Neuron (in vitro differentiated cells): ENCODE data around the gene OR1F1.
"Not testable (repeated sequence)": the region's sequence is repeated elsewhere in the genome, so short reads cannot be mapped to it uniquely, and the experiment has no call there.

Experiments
- H2AFZ ChIP-seq: one replicate; pipeline ENCODE4 v1.6.1; 2013; ENCODE audit warnings: low read depth, mild to moderate bottlenecking, inconsistent platforms, low read length, moderate library complexity
- H3K27me3 ChIP-seq: one replicate; pipeline ENCODE4 v1.6.1; 2013; ENCODE audit warnings: low read length; ENCODE audit not compliant: insufficient read depth
- H3K36me3 ChIP-seq: one replicate; pipeline ENCODE4 v1.6.1; 2013; ENCODE audit warnings: low read length; ENCODE audit not compliant: insufficient read depth
- H3K4me1 ChIP-seq: one replicate; pipeline ENCODE4 v1.6.1; 2013; ENCODE audit warnings: low read length; ENCODE audit not compliant: insufficient read depth
- H3K4me3 ChIP-seq: 2 replicates; pipeline ENCODE4 v1.5.1; 2013; ENCODE audit warnings: mild to moderate bottlenecking, low read length, moderate library complexity
- H3K9me3 ChIP-seq: one replicate; pipeline ENCODE4 v1.6.1; 2013; ENCODE audit warnings: low read length

Gene OR1F1

DNA sequence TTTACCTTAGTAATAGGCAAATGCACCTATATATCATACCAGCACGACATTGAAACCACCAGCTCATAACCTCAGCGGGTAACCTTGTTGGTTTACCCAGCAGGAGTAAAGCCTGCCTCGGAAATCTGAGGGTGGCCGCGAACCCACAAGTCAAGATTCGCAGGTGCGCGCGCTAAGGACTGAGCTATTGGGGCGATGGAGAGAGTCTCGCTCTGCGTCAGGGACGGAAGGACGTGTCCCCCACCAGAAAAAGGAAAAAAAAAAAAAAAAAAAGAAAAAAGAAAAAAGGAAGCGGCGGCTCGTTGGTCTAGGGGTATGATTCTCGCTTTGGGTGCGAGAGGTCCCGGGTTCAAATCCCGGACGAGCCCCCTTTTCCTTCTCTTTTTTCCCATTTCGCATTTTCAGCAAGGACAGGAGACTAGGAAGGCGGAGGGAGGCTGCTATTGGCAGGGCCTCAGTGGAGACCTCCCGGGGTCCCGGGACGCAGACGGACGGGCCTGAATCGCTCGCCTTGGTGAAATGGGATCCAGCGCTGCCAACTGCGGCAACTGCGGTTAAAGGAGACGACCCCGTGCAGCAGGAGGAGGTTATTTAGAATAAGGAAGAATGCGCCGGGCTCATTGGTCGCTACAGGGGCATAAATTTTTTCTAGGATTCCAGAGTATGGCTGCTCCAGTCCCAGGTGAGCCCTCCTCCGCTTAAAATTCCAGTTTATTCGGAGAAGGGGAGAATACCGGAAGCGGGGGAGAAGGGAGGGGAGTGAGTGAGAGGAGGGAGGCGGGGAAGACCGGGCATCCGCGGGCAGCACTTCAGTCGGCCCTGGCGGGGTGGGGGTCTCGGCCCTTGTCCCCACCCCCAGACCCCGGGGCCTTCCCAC, at the start of gene OR1F1:
Gene OR1F1 (plus strand): TSS at position 407 of the 877 bp plus-strand sequence.
- peaks cover 34% of the 10 kb centered on the region for H3K27me3 ChIP-seq

DNA sequence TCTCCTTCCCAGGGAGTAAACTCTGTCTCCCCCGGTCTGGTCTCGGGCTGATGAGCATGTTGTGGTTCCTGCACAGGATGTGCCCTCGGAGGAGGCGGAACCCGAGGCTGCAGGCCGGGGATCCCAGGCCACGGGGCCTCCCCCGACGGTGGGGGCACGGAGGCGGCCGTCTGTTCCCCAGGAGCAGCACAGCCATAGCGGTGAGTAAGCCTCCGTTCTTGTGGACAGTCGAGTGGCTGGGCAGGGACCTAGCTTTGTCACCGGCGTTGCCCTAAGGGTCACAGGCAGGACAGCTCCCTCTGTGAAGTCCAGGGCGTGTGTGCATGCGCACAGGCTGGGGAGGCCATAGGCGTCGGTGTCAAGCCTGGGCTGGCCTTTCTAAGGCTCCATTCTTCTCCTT, 49.7 kb upstream of the OR1F1 start:
- H3K36me3 ChIP-seq, result peaks cover 23% of the 10 kb centered on the region

More for the DNA sequence above, at the start of gene OR1F1:
- H3K4me3 ChIP-seq, result peak within 1 kb of the TSS; percentile 48
- H3K36me3 ChIP-seq, result no peaks in the 10 kb centered on the region
- peak within 1 kb of the TSS; percentile 99 for H2AFZ ChIP-seq
- H3K4me1 ChIP-seq, result peaks cover 4% of the 10 kb centered on the region
- H3K9me3 ChIP-seq, result no peaks in the 10 kb centered on the region

DNA sequence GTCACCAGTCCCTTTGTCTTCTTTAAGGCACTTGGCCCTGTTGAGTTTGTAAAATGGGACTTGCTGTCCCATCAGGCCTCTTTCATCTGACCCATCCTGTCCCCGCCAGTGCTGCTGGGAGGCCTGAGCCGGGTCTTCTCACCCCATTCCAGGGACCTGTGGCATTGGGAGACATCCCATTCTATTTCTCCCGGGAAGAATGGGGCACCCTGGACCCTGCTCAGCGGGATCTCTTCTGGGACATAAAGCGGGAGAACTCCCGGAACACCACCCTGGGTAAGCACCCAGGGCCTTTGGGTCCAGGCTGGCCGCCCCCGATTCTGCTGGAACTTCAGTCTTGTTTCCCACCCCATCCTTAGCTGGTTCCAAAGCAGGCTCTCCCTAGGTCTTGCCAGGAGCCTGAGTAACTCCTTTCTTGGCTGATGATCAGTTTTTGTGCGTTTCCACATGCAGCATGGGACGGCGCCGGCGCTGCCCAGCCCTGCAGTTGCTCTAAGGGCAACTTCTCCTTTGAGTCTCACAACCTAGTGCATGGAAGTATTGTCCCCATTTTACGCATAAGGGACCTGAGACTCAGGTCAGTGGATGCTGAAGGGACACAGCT, 49.1 kb upstream of the OR1F1 start:
- H3K36me3 ChIP-seq, result peaks cover 23% of the 10 kb centered on the region
- peaks cover 31% of the 10 kb centered on the region for H3K4me1 ChIP-seq
- no peaks in the 10 kb centered on the region for H3K27me3 ChIP-seq
- no peak overlapping the region for H2AFZ ChIP-seq
- H3K4me3 ChIP-seq, result no peak overlapping the region
- no peaks in the 10 kb centered on the region for H3K9me3 ChIP-seq

More for the DNA sequence above, 49.7 kb upstream of the OR1F1 start:
- Histone ChIP-seq H2AFZ (no peak overlapping the region), H3K4me1 (peaks cover 34% of the 10 kb centered on the region), H3K4me3 (no peak overlapping the region), H3K9me3 (no peaks in the 10 kb centered on the region), H3K27me3 (no peaks in the 10 kb centered on the region)

DNA sequence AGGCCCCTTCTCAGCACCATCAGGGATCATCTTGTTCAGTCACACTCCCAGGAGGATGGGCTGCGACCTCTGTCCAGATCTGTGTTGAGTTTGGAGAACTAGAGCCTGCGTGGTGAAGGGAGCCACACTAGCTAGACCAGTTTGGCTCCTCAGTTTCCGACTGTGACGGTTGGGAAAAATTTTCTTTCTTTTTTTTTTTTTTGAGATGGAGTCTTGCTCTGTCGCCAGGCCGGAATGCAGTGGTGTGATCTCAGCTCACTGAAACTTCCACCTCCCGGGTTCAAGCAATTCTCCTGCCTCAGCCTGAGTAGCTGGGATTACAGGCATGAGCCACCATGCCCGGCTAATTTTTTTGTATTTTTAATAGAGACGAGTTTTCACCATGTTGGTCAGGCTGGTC, 48.4 kb upstream of the OR1F1 start:
- not testable (repeated sequence) for H3K4me3 ChIP-seq, H3K9me3 ChIP-seq

GRCh38 chr16:3140603-3141427, 47.2 kb upstream of the OR1F1 start:
- H3K27me3 ChIP-seq, result no peaks in the 10 kb centered on the region
- peaks cover 23% of the 10 kb centered on the region for H3K36me3 ChIP-seq
- peaks cover 26% of the 10 kb centered on the region for H3K4me1 ChIP-seq
- H3K9me3 ChIP-seq, result no peaks in the 10 kb centered on the region
- H2AFZ ChIP-seq, result no peak overlapping the region
- no peak overlapping the region for H3K4me3 ChIP-seq

More for the DNA sequence above, 48.4 kb upstream of the OR1F1 start:
- peaks cover 31% of the 10 kb centered on the region for H3K4me1 ChIP-seq
- not testable (repeated sequence) for H3K27me3 ChIP-seq, H2AFZ ChIP-seq
- peaks cover 23% of the 10 kb centered on the region for H3K36me3 ChIP-seq

DNA sequence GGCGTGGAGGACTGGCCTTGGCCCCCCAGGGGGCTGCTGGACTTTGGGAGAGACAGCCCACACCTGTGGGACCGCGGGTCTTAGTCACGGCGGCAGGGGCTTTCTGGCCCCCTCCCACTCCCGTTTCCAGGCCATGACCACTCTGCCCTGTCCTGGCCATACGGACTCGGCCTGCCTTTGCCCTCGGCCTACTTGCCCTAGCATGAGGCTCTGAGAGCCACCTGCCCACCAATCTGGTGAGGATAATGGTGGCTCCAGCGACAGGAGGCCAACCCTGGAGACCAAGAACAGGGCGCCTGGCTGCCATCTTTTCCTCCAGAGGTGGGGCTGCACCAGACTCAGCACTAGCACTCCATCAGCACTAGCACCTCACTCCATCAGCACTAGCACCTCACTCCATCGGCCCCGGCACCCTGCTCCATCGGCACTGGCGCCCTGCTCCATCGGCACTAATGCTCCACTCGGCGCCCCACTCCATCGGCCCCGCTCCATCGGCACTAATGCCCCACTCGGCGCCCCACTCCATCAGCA, 46.2 kb upstream of the OR1F1 start:
- peaks cover 23% of the 10 kb centered on the region for H3K36me3 ChIP-seq
- H3K27me3 ChIP-seq, result no peaks in the 10 kb centered on the region
- H2AFZ ChIP-seq, result no peak overlapping the region
- H3K9me3 ChIP-seq, result no peaks in the 10 kb centered on the region
- peaks cover 21% of the 10 kb centered on the region for H3K4me1 ChIP-seq
- H3K4me3 ChIP-seq, result no peak overlapping the region

GRCh38 chr16:3142327-3142726, 45.7 kb upstream of the OR1F1 start:
- H3K4me3 ChIP-seq, result no peak overlapping the region
- no peak overlapping the region for H2AFZ ChIP-seq
- H3K4me1 ChIP-seq, result peaks cover 16% of the 10 kb centered on the region
- H3K27me3 ChIP-seq, result no peaks in the 10 kb centered on the region
- no peaks in the 10 kb centered on the region for H3K9me3 ChIP-seq
- H3K36me3 ChIP-seq, result peaks cover 23% of the 10 kb centered on the region

DNA sequence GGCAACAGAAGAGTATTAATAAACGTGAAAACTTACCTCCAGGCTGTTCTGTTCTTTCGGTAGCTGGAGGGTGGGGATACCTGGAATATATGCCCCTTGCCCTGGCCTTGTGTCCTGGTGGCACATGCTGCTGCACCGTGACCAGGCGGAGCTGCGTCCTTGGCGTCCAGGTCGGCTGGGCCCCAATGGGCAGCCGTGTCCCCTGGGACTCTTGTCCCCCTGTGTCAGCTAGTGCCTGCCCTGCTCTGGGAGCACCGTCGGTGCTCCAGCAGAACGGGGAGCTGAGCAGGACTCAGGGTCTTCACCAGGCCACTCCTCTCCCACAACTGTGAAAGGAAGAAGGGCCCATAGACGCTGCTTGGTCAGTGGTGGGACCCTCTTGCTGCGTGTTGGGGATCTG, 45.2 kb upstream of the OR1F1 start:
- Histone ChIP-seq H2AFZ (no peak overlapping the region), H3K4me3 (no peak overlapping the region), H3K9me3 (no peaks in the 10 kb centered on the region), H3K27me3 (no peaks in the 10 kb centered on the region), H3K4me1 (peaks cover 11% of the 10 kb centered on the region), H3K36me3 (peaks cover 23% of the 10 kb centered on the region)

DNA sequence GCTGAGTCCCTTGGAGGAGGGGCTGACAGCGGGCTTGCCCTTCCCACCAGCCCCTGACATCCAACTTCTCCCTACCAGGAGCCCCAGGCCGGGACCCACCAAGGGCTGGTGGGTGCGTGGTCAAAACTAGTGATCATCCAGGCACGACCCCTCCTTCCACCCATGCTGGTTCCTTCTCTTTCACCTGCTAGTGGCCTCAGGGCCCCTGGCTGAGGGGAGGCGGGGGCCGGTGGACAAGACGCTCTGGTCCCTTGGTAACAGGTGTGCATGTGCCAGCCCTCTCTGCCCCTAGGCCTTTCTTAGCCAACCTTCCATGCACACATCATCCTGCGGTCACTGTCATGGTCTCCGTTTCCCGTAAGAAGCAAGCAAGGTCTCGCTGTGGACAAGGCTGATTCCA, 44.8 kb upstream of the OR1F1 start:
- Histone ChIP-seq H3K36me3 (peaks cover 23% of the 10 kb centered on the region), H3K4me1 (peaks cover 7% of the 10 kb centered on the region), H3K4me3 (no peak overlapping the region), H3K9me3 (no peaks in the 10 kb centered on the region), H2AFZ (no peak overlapping the region), H3K27me3 (no peaks in the 10 kb centered on the region)

DNA sequence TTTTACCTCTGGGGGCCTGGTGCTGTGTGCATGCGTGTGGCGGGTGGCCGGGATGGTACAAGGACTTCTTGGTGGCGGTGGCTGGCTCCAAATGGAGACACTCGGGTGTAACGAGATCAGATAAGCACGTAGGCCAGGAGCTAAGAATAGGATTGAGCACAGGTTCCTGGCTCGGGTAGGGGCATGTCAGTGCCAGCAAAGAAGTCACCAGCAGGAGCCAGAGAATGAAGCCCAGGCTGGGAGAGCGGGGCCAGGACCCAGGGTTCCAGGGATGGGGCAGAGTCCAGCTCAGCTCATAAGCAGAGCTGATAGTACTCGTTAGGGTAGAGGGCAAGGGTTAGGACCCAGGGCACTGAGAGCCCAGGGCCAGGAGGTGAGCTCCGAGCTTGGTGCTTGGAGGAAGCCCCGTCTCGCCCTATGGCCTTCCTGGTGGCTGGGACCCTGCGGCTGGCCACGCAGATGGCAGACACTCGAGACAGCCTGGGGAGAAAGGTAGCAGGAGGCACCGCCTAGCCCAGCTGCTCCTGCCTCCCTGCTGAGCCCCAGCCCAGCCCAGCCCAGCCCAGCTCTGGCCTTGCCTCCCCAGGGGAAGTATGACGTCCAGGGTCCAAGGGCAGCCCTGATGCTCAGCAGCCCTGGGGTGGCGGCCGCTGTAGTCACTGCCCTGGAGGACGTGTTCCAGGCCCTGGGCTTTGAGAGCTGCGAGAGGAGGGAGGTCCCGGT, 44.2 kb upstream of the OR1F1 start:
- Histone ChIP-seq H2AFZ (no peak overlapping the region), H3K4me3 (no peak overlapping the region), H3K36me3 (peaks cover 23% of the 10 kb centered on the region), H3K27me3 (no peaks in the 10 kb centered on the region), H3K9me3 (no peaks in the 10 kb centered on the region), H3K4me1 (peaks cover 2% of the 10 kb centered on the region)

DNA sequence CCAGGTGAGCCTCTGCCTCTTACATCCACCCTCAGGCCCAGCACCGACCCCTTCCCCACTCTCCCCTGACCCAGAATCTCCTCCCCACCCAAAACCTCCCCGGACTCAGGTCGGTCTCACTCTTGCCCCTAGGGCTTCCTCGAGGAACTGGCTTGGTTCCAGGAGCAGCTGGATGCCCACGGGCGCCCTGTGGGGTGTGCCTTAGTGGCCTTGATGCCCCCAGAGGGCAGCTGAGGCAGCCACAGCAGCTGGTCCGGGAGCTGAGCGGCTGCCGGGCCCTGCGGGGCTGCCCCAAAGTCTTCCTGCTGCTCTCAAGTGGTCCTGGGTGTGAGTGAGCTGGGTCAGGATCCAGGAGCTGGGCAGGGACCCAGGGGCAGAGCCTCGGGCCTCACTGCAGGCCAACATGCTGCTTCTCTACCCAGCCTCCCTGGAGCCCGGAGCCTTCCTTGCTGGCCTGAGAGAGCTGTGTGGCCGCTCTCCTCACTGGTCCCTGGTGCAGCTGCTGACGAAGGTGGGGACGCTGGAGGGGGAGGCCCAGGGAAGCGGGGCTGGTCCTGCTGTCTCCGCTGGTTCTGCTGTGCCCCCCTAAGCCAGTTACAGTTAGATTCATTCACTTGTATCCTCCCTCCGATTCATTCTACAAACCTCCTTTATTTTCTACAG, 43.6 kb upstream of the OR1F1 start:
- Histone ChIP-seq H3K27me3 (no peaks in the 10 kb centered on the region), H3K4me1 (peaks cover 4% of the 10 kb centered on the region), H2AFZ (no peak overlapping the region), H3K9me3 (no peaks in the 10 kb centered on the region), H3K4me3 (no peak overlapping the region), H3K36me3 (peaks cover 19% of the 10 kb centered on the region)

DNA sequence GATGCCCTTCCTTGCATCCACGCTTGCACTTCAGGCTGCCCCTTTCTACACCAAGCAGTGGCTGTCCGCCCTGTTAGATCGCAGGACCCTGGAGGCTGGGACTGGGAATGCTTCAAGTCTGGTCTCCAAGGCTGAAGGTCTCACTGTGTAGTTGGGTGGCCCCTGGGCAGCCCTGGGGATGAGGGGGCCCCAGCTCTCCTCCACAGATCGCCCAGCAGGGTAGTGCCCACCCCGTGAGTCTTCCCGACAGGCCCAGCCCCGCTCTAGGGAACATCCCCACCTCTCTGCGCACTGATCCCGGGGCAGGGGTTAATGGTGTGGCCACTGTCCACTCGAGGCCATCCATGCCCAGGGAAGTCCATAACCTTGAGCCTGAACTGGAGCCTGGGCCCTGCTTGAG, 42.9 kb upstream of the OR1F1 start:
- Histone ChIP-seq H3K4me3 (no peak overlapping the region), H2AFZ (no peak overlapping the region), H3K4me1 (peaks cover 5% of the 10 kb centered on the region), H3K27me3 (no peaks in the 10 kb centered on the region), H3K9me3 (no peaks in the 10 kb centered on the region), H3K36me3 (peaks cover 19% of the 10 kb centered on the region)
